LNCaP clone FGC (cell line): ENCODE data around the gene MAG.

Source experiments
- DNase-seq: peaks from one replicate; pipeline ENCODE4 v3.0.0-alpha.2; 2011; ENCODE audit warnings: low read depth
- H3K4me3 ChIP-seq: 2 replicates; pipeline ENCODE4 v1.5.1; 2011; ENCODE audit warnings: mild to moderate bottlenecking, low read depth, low read length, control low read depth
- TF ChIP-seq, protein P1 (sequence below): IDR thresholded peaks from 2 replicates; pipeline ENCODE4 v1.5.1; 2012; ENCODE audit warnings: mild to moderate bottlenecking; ENCODE audit not compliant: control insufficient read depth, insufficient read depth; ENCODE audit errors: extremely low read depth

Gene MAG

DNA sequence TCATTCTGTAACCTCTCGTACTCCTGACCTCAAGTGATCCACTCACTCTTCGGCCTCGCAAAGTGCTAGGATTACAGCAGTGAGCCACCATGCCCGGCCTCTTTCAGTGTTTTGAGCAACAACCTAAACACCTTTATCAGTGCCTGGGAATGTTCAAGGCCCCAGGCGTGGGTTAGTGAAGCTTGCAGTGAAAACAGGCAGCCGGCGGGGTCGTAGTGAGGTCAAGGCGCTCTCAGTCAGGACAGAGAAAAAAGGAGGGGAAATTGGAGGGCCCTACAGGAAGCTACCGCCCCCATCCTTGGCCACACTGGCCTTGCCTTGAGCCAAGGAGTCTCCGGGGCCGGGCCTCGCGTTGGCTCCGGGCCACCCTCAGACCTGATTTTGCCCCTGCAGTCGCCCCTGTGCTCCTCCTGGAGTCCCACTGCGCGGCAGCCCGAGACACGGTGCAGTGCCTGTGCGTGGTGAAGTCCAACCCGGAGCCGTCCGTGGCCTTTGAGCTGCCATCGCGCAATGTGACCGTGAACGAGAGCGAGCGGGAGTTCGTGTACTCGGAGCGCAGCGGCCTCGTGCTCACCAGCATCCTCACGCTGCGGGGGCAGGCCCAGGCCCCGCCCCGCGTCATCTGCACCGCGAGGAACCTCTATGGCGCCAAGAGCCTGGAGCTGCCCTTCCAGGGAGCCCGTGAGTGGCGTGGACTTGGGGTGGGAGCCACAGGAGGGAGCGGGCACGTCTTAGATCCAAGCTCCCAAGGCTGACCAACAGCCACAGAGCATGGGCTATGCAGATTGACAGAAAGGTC lies 17.7 kb downstream of the MAG start:
- no peak for DNase-seq
- H3K4me3 ChIP-seq = no peak overlapping the region
- TF ChIP-seq, protein P1, sequence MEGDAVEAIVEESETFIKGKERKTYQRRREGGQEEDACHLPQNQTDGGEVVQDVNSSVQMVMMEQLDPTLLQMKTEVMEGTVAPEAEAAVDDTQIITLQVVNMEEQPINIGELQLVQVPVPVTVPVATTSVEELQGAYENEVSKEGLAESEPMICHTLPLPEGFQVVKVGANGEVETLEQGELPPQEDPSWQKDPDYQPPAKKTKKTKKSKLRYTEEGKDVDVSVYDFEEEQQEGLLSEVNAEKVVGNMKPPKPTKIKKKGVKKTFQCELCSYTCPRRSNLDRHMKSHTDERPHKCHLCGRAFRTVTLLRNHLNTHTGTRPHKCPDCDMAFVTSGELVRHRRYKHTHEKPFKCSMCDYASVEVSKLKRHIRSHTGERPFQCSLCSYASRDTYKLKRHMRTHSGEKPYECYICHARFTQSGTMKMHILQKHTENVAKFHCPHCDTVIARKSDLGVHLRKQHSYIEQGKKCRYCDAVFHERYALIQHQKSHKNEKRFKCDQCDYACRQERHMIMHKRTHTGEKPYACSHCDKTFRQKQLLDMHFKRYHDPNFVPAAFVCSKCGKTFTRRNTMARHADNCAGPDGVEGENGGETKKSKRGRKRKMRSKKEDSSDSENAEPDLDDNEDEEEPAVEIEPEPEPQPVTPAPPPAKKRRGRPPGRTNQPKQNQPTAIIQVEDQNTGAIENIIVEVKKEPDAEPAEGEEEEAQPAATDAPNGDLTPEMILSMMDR = no peak

DNA sequence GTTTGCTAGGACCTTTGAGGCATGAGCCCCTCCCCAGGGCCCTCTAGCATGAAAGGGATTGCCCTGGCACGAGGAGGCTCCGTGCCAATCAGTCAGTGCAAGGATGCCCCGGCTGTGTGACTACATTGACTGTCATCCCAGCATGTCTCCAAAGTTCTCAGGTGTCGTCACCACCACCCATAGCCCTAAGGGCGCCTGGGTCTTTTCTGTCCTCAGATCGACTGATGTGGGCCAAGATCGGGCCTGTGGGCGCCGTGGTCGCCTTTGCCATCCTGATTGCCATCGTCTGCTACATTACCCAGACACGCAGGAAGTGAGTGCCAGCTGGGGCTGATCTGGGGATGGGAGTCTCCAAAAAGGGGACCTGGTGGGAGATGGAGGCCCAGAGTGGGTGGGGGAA lies 18.4 kb downstream of the MAG start:
- no peak overlapping the region for H3K4me3 ChIP-seq
- TF ChIP-seq, protein P1 = no peak
- no peak for DNase-seq

DNA sequence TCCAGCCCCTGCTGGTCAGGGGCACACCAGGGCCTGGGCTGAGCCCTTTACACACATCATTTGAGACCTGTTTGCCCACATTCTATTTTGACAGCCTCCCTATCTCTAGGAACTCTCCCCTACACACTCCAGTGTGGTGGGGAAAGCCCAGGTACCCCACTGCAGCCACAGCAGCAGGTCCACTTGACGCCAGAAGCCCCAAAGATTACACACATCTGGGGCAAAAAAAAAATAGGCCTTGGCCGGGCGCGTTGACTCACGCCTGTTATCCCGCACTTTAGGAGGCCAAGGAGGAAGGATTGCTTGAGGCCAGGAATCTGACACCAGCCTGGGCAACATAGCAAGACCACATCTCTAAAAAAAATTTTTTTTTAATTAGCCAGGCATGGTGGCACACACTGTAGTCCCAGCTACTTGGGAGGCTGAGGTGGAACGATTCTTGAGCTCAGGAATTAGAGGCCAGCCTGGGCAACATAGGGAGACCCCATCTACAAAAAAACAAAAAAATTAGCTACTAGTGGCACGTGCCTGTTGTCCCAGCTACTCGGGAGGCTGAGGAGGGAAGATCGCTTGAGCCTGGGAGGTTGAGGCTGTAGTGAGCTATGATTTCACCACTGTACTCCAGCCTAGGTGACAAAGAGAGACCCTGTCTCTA lies 19.0 kb downstream of the MAG start:
- TF ChIP-seq, protein P1 = no peak
- no peak overlapping the region for H3K4me3 ChIP-seq
- DNase-seq = no peak

DNA sequence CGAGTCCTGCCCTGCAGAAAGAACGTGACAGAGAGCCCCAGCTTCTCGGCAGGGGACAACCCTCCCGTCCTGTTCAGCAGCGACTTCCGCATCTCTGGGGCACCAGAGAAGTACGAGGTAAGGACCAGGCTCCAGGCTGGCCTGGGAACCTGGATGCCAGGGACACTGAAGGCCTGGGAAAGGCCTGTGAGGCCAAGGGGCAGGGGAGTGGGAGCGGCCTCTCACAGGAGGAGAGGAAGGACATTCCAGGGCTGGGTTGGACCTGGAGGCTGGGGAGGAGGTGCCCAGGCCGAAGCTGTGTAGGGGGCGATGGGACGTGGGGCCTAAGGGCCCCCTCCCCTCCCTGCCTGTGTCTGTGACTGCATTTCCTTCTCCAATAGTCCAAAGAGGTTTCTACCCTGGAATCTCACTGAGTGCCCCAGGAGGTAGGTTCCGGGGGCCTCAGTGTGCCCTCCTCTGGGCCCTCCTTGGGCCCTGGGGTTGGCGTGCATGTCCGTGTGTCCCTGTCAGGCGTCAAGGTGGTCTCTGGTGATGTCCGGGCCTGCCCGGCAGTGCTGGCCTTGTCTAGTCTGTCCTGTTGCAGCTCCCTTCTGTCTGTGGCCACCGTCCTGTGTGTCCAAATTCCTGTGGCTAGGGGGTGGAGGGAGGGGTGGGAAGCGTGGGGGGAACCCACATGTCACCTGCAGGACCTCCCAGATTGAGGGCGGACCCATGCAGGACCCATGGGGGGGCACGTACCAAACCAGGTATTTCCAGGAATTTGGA lies 20.1 kb downstream of the MAG start:
- no peak for DNase-seq
- no peak overlapping the region for H3K4me3 ChIP-seq
- TF ChIP-seq, protein P1 = no peak

DNA sequence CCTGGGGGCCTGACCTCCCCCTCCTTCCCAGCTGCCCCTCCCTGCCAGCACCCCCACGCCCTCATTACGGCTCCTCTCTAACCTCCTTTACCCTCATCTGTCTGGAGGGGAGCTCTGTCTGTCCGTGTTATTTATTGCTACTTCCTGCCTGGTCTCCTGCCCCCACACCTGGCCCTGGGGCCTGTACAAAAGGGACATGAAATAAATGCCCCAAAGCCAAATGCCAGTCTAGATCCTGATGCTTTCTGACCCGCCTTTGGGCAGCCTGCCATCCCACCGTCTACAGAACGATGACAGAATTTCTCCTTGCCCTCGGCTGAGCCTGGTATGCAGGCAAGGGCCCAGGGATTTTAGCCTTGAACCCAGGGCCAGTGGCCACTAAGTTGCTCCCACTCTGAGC lies 21.6 kb downstream of the MAG start:
- no peak for DNase-seq
- TF ChIP-seq, protein P1 = no peak
- H3K4me3 ChIP-seq = no peak overlapping the region

DNA sequence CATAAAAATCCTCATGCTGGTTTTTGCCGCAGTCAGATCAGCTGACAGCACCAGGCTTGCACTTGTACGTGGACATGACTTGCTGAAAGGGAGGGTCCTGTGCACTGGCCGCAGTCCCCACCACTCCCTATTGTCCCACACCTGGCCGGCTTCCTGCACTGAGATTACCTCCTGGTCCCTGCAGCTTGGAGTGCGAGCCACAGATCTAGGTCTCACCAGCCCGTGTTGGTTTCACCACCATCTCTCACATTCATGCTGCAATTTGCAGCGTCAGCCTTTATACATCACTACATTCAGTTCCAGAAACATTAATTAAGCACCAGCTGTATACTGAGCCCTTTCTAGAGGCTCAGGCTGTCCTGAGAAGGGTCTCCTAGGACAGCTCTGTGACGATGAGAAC lies 22.1 kb downstream of the MAG start:
- TF ChIP-seq, protein P1 = no peak
- H3K4me3 ChIP-seq = no peak overlapping the region
- DNase-seq = no peak
